HG03460 (cell line): ENCODE data around the gene RBP3.

ENCODE experiments used
- ATAC-seq: cut with Tn5 transposase; IDR thresholded peaks from one replicate; pipeline ENCODE4 v1.9.1; 2021; ENCODE audit not compliant: unreplicated experiment

The RBP3 gene

DNA sequence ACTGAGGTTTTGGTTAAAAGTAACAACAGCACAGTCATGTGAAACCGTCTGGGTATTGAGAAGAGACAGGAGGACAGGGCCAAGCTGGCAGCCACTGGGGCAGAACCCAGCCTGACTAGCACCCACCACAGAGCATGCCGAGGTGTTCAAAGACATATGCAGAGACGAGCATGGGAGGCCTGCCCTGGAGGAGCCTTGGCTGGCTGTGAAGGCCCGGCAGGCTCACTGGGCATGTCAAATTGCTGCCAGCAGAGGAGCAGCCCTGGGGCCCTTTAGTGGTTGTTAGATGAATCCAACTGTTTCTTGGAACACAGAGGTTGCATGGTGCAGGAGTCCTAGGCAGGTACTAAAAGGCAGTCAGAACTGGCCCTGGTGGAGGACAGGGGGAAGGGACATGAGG is 30.9 kb upstream of the RBP3 start:
- ATAC-seq = no peak

DNA sequence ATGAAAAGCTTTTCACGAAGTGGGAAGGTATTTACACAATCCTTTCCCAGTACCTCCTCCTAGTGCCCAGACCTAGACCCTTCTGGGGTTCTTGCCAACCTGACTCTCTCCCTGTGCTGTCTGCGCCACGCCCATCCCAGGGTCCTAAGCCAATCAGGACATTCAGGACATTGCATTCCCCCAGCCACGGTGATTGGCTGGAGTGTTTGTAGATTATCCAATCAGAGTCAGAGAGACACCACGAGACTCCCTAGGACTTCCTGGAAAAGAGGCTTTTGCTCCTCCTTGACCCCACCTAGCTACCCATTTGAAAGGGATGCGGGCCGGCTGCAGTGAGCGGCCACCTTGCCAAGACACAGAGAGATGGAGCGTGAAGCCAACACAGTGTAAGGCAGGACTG is 29.5 kb upstream of the RBP3 start:
- no peak for ATAC-seq

DNA sequence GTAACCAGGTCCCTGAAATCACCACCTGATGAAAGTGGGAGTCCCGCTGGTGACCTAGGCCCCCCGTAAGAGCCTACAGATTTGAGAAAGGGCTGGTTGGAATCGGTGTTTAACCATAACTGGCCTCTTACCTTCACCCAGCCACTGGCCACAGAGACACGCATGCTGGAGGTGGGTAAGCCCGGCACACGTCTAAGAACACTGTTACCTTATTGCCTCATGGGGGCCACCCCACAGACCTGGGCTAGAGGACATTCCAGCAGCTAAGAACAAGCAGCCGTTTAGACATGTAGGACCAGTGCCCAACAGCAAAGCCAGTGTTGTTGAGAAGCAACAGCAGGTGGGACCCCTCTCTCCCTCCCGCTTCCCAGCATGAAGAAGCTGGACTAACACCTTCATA is 28.4 kb upstream of the RBP3 start:
- ATAC-seq = no peak

DNA sequence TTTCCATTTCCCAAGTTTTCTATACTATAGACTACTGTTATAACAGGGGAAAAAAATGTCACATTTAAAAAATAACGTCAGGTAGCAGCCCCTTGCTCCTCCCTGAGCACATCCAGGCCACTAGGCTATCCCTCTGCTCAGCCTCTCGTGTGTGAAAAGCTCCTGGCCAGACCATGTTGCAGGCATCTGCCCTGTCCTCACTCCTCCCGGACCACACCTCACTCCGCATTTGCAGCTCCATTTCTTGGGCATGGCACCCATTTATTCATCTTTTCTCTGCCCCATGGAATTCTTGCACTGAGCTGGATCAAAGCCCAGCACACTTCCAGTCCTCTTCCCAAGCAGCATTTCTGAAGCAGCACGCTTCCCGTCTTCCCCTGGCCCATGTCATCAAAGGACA is 27.4 kb upstream of the RBP3 start:
- ATAC-seq = no peak

DNA sequence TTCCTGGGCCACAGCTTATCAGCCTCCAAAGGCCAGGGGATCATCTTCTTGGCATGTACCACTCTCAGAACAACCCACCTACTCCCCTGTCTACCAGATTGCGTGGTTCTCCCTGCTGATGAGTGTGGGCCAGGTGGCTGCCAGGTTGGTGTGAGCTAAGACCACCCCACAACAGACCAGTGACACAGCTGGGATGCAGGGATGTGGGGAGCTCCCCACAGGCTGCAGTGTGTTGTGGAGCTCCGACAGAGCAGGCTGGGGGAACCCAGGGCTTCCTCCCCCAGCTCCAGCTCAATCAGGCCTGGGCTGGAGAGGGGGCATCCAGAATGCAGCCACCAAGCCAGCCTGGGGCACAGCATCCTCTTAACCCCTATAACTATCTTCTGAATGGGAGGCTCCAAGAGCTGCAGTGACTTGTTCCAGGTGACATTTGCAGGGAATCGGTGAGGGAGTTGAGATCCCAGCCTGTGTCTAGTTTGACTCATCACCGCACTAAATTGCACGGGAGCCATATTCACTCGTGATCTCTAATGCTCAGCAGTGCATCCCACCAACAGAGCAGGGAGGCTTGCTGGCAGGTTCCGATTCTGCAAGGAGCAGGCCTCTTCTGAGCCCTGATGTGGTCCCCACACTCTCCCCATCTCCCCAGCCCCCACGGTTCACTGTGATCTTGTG is 26.5 kb upstream of the RBP3 start:
- ATAC-seq = no peak

DNA sequence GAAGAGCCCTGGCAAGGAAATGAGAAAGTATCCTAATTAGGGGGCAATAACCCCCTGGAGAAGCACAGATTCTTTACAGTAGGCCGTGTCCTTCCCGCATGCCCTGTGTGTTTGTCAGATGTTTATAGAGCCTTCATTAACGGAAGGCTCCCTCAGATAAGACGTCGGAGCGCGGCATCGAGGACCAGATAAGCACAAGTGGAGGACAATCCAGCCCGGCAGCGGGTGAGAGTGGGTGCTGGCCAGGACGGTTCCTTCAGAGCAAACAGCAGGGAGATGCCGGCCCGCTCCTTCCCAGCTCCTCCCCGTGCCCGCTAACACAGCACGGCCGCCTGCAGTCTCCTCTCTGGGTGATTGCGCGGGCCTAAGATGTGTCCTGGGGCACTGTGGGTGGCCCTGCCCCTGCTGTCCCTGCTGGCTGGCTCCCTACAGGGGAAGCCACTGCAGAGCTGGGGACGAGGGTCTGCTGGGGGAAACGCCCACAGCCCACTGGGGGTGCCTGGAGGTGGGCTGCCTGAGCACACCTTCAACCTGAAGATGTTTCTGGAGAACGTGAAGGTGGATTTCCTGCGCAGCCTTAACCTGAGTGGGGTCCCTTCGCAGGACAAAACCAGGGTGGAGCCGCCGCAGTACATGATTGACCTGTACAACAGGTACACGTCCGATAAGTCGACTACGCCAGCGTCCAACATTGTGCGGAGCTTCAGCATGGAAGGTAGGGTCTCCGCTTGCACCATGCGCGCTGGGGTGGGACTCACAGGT is 25.7 kb upstream of the RBP3 start, which contains the start of gene GDF2:
Gene GDF2 (plus strand): TSS at position 155 of the 762 bp plus-strand sequence. CDS start 215 bp downstream, at position 370.
- no peak for ATAC-seq

DNA sequence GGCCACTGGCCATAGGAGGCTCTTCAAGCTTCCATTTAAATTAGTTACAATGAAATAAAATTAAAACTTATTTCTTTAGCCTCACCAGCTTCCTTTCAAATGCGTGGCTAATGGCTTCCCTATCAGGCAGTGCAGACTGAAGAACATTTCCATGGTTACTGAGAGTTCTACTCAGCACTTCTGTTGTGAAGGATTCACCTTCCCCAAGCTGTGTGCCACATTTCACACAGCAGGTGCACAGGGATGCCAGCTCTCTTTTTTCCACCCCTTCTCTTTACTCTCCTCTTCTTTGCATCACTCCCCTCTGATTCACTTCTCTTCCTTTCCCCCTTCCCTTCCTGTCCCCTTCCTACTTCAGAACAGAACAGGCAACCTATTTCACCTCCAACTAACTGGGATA is 25.1 kb upstream of the RBP3 start:
- no peak for ATAC-seq

DNA sequence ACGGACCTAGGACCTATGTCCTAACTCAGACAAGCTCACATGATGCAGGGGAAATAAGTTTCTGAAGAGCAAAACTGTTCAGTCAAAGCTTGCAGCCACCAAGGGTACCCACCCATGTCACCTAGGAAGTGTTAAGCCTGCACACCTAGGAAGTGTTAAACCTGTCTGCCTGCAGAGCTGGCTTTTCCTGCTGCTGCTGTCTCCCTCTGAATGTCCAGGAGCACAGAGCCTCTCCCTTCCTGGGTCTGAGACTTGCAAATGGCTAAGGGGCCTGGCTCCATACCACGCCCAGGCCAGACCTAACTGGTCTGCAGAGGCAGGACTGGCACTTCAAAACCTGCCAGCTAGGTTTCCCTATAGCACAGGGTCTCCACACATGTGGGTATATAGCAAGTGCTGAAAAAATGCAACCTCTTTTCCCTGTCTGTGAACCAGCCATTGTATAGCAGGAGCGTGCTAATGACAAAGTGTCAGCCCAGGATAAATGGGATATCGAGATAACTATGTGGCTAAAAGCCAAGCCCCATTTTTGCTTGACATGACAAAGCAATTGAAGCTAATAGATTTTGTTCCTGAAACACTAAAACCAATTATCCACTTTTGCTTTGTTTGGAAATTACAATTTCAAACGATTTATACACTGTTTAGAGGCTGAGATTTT is 24.4 kb upstream of the RBP3 start:
- no peak for ATAC-seq

DNA sequence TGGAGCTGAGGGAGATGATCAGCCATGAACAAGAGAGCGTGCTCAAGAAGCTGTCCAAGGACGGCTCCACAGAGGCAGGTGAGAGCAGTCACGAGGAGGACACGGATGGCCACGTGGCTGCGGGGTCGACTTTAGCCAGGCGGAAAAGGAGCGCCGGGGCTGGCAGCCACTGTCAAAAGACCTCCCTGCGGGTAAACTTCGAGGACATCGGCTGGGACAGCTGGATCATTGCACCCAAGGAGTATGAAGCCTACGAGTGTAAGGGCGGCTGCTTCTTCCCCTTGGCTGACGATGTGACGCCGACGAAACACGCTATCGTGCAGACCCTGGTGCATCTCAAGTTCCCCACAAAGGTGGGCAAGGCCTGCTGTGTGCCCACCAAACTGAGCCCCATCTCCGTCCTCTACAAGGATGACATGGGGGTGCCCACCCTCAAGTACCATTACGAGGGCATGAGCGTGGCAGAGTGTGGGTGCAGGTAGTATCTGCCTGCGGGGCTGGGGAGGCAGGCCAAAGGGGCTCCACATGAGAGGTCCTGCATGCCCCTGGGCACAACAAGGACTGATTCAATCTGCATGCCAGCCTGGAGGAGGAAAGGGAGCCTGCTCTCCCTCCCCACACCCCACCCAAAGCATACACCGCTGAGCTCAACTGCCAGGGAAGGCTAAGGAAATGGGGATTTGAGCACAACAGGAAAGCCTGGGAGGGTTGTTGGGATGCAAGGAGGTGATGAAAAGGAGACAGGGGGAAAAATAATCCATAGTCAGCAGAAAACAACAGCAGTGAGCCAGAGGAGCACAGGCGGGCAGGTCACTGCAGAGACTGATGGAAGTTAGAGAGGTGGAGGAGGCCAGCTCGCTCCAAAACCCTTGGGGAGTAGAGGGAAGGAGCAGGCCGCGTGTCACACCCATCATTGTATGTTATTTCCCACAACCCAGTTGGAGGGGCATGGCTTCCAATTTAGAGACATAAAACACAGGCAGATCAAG is 22.6 kb upstream of the RBP3 start:
- ATAC-seq = no peak

DNA sequence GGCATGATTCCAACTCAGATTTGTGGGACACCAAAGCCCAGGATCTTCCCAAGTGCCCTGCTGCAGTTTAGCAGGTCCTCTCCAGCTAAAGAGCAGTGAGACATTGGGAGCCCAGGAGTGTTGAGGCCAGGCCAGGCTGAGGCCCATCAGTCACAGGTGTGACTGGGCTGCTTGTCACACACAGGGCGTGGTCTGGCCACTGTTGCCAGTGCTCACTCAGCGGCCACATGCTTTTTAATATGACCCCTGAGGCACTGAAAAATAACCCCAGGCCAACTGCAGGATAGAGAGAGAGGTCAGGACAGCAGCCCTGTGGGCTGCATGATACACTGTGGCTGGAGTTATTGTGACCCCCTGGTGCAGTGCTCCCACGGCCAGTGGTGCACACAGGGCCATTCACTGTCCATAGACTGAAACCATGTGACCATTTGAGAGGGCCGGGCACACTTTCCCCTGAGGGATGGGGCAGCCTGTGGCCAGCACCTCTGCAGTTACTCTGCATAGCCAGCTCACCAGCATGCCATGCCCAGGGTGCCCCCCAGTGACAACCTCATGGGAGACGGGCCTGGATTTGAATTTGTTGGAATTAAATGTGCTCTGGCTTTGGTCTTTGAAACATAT is 21.7 kb upstream of the RBP3 start:
- ATAC-seq = no peak

DNA sequence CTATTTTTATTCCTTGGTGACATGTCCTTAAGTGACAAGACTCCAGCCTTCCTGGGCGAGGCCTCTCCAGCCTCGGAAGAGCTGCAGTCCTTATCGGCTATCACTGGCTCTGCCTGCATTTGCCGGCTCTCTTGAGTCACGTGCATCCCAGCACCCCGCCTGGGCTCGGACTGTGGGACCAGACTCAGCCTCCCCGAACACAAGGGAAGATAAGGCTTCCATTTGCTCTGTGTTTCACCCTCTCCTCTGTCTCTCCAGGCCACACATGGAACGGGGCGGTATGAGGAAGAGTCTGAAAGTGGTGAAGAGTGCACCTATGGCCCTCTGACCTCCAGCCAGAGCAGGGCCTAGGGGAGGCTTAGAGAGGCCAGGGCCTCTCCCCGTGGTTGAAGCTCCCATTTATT is 21.2 kb upstream of the RBP3 start:
- no peak for ATAC-seq

DNA sequence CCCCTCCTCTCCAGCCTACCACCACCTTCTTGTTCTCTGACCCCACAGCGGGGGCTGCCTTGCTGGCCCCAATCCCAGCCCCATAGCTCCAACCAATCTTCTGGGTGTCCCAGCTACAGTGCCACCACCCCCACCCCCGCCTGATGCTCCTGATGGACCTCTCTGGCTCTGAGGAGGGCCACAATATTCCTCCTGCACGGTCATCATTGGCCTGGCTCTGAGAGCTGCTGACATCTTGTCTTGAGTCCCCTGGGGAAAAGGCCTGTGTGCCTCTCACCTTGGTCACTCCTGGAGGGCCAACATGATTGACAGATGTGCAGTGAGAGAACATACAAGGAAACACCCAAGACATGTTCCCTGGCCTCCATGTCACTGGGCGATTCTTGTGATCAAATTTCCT is 18.3 kb upstream of the RBP3 start:
- no peak for ATAC-seq

DNA sequence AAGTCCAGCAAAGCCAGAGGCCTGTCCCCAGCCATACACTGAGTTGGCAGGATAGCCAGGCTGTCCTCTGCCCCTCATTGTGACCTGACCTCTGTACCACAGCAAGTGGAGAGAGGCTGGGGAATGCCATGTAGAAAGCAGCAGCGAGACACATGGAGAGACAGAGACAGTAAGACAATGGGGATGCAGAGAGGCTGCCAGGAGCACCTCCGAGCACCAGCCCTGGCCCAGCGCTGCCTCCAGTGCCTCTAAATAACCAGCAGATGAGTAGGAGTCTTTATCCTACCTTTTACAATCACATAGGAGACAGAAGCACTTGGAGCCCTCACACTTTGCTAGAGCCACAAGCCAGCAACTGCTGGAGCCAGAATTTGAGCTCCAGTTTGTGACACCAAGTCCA is 17.8 kb upstream of the RBP3 start:
- no peak for ATAC-seq

DNA sequence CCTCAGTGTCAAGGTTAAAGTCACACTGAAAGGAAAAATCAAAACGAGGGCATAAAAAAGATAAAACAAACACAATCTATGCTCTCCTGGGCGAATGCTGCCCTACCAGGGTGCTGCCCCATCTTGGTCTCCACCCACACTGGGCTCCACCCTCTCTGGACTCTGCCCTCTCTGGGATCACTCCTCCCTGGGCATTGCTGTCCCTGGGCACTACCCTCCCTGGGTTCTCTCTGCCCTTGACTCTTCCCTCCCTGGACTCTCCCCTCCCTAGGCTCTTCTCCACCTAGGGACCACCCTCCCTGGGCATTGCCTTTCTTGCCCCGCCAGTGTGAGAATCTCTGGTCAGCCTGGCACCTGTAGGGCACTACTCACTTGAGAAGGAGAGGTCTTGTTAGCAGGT is 17.4 kb upstream of the RBP3 start:
- no peak for ATAC-seq

DNA sequence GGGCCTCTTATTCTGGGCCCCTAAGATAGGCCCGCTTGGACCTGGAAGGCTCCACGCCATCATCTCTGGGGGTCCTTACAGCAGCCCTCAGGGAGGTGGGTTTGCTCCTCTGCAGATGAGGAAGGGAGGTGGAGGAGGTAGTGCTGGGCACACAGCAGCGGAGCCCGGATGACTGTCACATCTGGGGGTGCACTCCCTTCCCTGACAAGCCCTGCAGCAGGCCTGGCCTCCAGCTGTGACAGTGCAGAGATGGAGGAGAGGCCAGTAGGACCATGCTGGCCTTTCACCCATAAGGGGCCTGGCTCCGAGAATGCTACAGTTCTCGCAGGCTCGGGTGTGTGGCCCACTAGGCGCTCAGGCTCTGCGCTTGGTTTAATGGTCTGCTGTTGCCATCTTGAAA is 16.7 kb upstream of the RBP3 start:
- no peak for ATAC-seq

DNA sequence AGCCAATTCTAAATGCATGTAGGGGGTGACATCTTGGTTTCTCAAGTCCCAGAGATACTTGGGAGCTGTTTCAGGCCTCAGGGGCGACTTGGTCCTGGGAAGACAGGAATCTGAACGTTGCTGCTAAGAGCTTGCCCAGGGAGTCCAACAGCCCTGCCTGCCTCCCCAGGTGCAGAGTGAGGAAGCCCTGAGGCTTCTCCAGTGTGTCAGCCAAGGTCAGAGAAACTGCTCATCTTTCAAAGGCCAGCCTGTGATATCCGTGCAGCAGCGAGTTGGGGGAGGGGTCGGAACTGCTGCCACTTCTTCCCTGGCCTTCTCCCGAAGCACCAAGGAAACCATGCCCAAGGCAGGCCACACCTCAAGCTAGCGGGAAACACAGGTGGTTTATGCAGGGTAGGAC is 16.2 kb upstream of the RBP3 start:
- ATAC-seq = no peak

DNA sequence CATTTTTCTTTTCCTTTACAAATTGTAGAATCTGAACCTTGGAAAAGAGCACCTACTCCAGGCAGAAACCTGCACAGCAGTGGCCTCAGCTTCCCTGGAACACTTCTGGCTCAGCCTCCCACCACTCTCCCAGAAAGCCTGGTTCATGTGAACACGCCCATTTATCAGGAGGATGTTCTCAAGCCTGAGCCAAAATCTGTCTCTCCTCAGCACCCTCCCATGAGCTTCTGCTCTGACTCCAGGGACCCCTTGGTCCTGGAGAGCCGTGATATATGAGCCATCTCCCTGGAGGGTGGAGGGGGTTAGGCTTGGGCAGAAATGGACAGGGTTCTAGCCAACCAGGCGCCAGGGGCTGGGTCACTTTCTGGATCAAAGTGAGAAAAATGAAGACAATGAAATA is 15.8 kb upstream of the RBP3 start:
- ATAC-seq = no peak

DNA sequence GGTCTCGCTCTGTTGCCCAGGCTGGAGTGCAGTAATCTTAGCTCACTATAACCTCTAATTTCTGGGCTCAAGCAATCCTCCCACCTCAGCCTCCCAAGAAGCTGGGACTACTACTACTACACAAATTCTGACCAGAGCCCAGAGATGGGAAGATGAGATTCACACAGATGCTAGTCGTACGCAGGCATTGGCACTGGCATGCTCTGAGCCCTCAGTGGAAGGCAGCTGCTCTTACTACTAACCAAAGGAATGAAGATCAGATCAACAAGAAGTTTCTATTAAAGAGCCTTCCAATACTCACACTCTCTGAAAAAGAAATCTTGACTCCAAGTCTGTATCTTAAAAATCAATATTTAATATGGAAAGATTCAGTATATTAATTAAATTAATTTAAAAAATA is 15.2 kb upstream of the RBP3 start:
- ATAC-seq = no peak

DNA sequence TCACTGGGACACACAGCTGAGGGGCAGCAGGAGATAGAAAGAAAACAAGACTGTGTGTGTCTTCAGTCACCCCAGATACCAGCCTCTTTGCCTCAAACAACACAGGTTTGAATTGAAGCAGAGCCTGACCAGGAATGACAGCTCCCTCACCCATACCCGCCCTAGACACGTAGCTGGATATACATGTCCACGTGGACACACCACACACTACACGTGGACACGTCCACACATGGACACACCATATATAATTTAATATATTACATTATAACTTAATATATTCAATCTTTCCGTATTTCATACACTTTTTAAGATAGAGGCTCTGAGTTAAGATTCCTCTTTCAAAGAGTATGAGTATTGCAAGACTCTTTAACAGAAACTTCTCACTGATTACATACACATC is 14.6 kb upstream of the RBP3 start:
- no peak for ATAC-seq

DNA sequence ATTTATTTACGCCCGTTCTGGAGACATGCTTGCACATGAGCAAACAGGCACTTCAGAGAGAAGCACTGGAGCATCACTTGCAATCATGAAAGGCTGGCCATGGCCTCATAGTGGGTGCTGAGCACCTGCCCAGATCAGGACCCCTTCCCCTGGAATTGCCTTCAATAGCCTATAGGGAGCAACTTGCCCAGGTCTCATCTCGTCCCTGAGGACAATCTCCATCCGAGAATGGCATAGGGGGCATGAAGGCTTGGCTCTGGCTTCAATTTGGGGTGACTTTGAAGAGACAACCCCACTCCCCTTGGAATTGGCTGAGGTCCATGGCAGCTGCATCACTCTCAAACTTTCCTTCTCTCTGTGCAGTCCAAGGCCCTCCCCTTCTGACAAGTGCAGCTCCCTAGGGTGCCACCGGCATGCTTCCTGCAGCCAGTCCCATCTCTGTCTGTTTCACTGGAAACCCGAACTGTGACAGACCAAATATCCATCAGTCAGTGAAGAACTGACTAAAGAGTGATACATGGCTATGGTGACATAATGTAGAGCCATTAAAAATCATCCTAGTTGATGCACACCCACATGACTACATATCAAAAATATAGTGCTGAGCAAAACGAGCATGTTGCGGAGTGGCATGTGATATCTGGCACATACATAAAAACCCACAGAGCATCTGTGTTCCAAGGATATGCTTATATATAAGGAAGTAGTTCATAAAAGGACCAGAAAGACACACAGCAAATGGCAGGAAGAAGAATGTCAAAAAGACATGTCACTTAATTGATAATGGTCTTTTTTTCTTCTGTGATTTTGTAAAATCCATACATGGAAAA is 13.5 kb upstream of the RBP3 start:
- no peak for ATAC-seq
